Ovary (tissue), 3 donors: Measurements from ENCODE around the gene ZBTB39.

Experiments used
- CTCF ChIP-seq, 3 donors: fragments of 450-650 bp in 2 of 3; fragments of 200-600 bp in 1 of 3; IDR thresholded peaks; one replicate each; pipeline versions ENCODE4 v1.5.1 to v1.8.0; 2016 to 2022; ENCODE audit warnings: antibody characterized with exemption in 3 of 3, mild to moderate bottlenecking in 1 of 3
- POLR2A ChIP-seq: fragments of 450-650 bp; IDR thresholded peaks from one replicate; pipeline ENCODE4 v1.6.1; 2017; ENCODE audit warnings: antibody characterized with exemption, mild to moderate bottlenecking, moderate library complexity
- donor health status: DM: no; HTN: no; CAD: no.

GRCh38 chr12:57039016-57039798, 32.9 kb upstream of the ZBTB39 start:
- no peak for TF ChIP-seq CTCF (IDR thresholded peaks at IDR 0.05)
- no peak for TF ChIP-seq POLR2A
